Gastrocnemius medialis (tissue), 4 donors: ENCODE data around the gene KRT83. TPM values are rescaled to one million over a fixed set of nuclear protein-coding genes. Genes with fewer than 3 reads are reported as not detected.
A peak's percentile ranks its signal among the peaks of the same experiment; 100 is the strongest.

Experiments
- ATAC-seq, 2 donors: fragments of 150-250 bp; one replicate each; pipeline ENCODE4 v1.9.1; 2016
- DNase-seq, 2 donors: peaks; one replicate each; pipeline ENCODE4 v3.0.0-alpha.2; 2019
- H3K27ac ChIP-seq, 4 donors: fragments of 200-600 bp; sonication (generic); 1 replicate in 1 of 4; 2 replicates in 3 of 4; pipeline ENCODE4 v1.5.1; 2016 to 2018; ENCODE audit warnings: mild to moderate bottlenecking in 2 of 4, moderate library complexity in 1 of 4
- H3K27me3 ChIP-seq, 3 donors: fragments of 200-600 bp; sonication (generic) in 2 of 3; 1 replicate in 1 of 3; 2 replicates in 2 of 3; pipeline versions ENCODE4 v1.5.1 to v1.6.0; 2016 to 2019; ENCODE audit warnings: mild to moderate bottlenecking in 1 of 3, moderate library complexity in 1 of 3
- H3K36me3 ChIP-seq, 2 donors: fragments of 200-600 bp; sonication (generic) in 1 of 2; one replicate each; pipeline ENCODE4 v1.5.1; 2017 to 2018
- H3K4me1 ChIP-seq, 2 donors: fragments of 200-600 bp; sonication (generic) in 1 of 2; one replicate each; pipeline ENCODE4 v1.5.1; 2016 to 2017; ENCODE audit warnings: mild to moderate bottlenecking in 2 of 2
- H3K4me3 ChIP-seq, 4 donors: fragments of 200-600 bp; sonication (generic) in 3 of 4; 1 replicate in 1 of 4; 2 replicates in 3 of 4; pipeline ENCODE4 v1.5.1; 2016 to 2019; ENCODE audit warnings: mild to moderate bottlenecking in 2 of 4
- H3K9me3 ChIP-seq, 3 donors: fragments of 200-600 bp; sonication (generic) in 2 of 3; 1 replicate in 1 of 3; 2 replicates in 2 of 3; pipeline ENCODE4 v1.5.1; 2016 to 2019
- POLR2A ChIP-seq, 2 donors: fragments of 450-650 bp; IDR thresholded peaks; one replicate each; pipeline ENCODE4 v1.6.1; 2017; ENCODE audit warnings: antibody characterized with exemption in 2 of 2, mild to moderate bottlenecking in 2 of 2, moderate library complexity in 2 of 2
- in situ Hi-C, 4 donors: fragments of 200-750 bp; cut with MboI; loops; one replicate each; pipeline versions ENCODE4 v1.15.0 to v1.8.0; 2017; ENCODE audit warnings: low sequenced_read_pairs in 4 of 4
- intact Hi-C: fragments of 100-400 bp; cut with DNase I; formaldehyde crosslinking; loops from one replicate; pipeline ENCODE4 v1.15.1; 2023; ENCODE audit warnings: low total_unique reads
- total RNA-seq, 4 donors: library from RNA; depleted of rRNA; stranded (reverse); fragments of >200 nt; gene quantifications; one replicate each; pipeline versions ENCODE4 v1.1.0 to v1.2.3, GENCODE V29; 2016
- TF ChIP-seq, protein P1 (sequence below), 5 experiments: fragments of 450-650 bp in 3 of 5; fragments of 200-600 bp in 2 of 5; sonication (generic) in 2 of 5; IDR thresholded peaks in 4 of 5; conservative IDR thresholded peaks in 1 of 5; 1 replicate in 4 of 5; 2 replicates in 1 of 5; pipeline ENCODE4 v1.5.1; 2016 to 2019; ENCODE audit warnings: antibody characterized with exemption in 5 of 5, mild to moderate bottlenecking in 3 of 5, moderate library complexity in 3 of 5

The KRT83 gene
- total RNA-seq, 4 donors from 2014 or later = 0.13 TPM; not detected in 3

DNA sequence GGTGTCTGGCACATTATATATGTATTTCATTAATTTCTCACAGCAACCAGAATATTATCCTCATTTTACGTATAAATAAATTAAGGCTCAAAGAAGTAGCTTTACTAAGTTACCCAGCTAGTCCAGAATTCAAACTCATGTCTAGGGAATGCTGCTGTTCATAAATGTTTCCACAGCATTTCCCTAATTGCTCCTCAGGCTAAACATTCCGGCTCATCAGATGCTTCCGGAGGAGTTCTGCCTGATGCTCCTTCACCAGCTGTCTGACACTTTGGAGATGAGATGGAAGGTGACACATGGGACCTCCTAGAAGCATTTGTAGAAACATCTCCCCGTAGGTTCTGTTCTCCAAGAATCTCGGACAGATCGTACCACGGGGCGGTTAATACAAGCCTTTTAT is 34.0 kb upstream of the KRT83 start:
- H3K27me3 ChIP-seq = peaks cover 0 to 7% (median 6%) of the 10 kb centered on the region in 3 donors
- in situ Hi-C loops (no loop called here), intact Hi-C loops (no loop called here)

DNA sequence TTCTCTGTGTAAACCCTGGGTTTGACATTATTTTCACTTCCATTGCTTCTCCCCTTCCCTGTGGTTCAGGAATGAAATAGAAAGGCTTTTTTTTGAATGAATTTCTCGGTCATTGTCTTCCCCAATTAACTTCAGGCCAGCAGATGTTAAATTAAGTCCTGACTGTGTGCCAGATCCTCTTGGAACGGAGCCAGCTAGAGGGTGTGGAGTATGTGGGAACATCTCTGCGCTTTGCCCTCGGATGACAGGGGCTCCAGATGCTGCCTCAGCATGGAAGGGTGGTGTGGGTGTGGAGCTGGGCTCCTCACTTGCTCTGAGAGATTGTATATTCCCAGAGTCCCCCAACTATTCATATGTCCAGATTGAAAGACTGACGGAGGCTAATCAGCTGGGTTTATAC is 33.0 kb upstream of the KRT83 start:
- ATAC-seq = no peak

More for the DNA sequence above, 34.0 kb upstream of the KRT83 start:
- Histone ChIP-seq H3K27ac (no peak overlapping the region), H3K4me3 (no peak overlapping the region), H3K36me3 (no peaks in the 10 kb centered on the region), H3K9me3 (no peaks in the 10 kb centered on the region), H3K4me1 (no peaks in the 10 kb centered on the region)
- ATAC-seq (no peak), DNase-seq (no peak)
- TF ChIP-seq POLR2A (IDR thresholded peaks at IDR 0.05) = no peak
- TF ChIP-seq, protein P1, sequence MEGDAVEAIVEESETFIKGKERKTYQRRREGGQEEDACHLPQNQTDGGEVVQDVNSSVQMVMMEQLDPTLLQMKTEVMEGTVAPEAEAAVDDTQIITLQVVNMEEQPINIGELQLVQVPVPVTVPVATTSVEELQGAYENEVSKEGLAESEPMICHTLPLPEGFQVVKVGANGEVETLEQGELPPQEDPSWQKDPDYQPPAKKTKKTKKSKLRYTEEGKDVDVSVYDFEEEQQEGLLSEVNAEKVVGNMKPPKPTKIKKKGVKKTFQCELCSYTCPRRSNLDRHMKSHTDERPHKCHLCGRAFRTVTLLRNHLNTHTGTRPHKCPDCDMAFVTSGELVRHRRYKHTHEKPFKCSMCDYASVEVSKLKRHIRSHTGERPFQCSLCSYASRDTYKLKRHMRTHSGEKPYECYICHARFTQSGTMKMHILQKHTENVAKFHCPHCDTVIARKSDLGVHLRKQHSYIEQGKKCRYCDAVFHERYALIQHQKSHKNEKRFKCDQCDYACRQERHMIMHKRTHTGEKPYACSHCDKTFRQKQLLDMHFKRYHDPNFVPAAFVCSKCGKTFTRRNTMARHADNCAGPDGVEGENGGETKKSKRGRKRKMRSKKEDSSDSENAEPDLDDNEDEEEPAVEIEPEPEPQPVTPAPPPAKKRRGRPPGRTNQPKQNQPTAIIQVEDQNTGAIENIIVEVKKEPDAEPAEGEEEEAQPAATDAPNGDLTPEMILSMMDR (IDR thresholded peaks at IDR 0.05 in 4 of 5, conservative IDR thresholded peaks at IDR 0.05 in 1 of 5) = no peak

DNA sequence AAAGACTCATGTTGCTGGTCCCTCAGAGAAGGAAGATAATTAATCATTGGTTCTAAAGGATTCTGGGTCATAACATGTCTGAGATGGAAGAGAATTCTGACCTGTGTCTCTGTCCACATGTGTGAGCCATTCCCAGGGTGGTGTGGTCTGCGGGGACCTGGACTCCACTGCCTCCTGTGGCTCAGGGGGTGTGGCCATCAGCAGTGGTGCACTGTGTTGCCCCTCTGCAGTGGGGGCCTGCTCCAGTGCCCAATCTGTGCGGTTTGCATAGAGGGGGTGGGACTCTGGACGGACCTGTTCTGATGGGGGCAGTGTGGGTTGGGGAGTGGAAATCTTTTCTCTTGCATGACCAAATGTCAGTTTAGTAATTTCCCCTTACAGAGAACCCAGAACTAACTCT is 32.6 kb upstream of the KRT83 start:
- no peak overlapping the region for H3K27ac ChIP-seq
- H3K4me1 ChIP-seq = no peaks in the 10 kb centered on the region
- DNase-seq (peak in 1 of 2 donors; percentile 7), ATAC-seq (no peak)
- peaks cover 0 to 7% (median 6%) of the 10 kb centered on the region in 3 donors for H3K27me3 ChIP-seq
- no peak overlapping the region for H3K4me3 ChIP-seq
- intact Hi-C loops (no loop called here), in situ Hi-C loops (no loop called here)
- no peaks in the 10 kb centered on the region for H3K9me3 ChIP-seq
- TF ChIP-seq, protein P1 (IDR thresholded peaks at IDR 0.05 in 4 of 5, conservative IDR thresholded peaks at IDR 0.05 in 1 of 5) = no peak
- no peak for TF ChIP-seq POLR2A (IDR thresholded peaks at IDR 0.05)
- no peaks in the 10 kb centered on the region for H3K36me3 ChIP-seq

More for the DNA sequence above, 33.0 kb upstream of the KRT83 start:
- H3K27me3 ChIP-seq = peaks cover 0 to 7% (median 6%) of the 10 kb centered on the region in 3 donors
- H3K27ac ChIP-seq = no peak overlapping the region
- TF ChIP-seq, protein P1 (IDR thresholded peaks at IDR 0.05 in 4 of 5, conservative IDR thresholded peaks at IDR 0.05 in 1 of 5) = no peak
- no peak for TF ChIP-seq POLR2A (IDR thresholded peaks at IDR 0.05)
- no peaks in the 10 kb centered on the region for H3K4me1 ChIP-seq
- H3K9me3 ChIP-seq = no peaks in the 10 kb centered on the region
- no peak overlapping the region for H3K4me3 ChIP-seq
- in situ Hi-C loops (no loop called here), intact Hi-C loops (no loop called here)
- H3K36me3 ChIP-seq = no peaks in the 10 kb centered on the region
- peak in 1 of 2 donors; percentile 8 for DNase-seq

DNA sequence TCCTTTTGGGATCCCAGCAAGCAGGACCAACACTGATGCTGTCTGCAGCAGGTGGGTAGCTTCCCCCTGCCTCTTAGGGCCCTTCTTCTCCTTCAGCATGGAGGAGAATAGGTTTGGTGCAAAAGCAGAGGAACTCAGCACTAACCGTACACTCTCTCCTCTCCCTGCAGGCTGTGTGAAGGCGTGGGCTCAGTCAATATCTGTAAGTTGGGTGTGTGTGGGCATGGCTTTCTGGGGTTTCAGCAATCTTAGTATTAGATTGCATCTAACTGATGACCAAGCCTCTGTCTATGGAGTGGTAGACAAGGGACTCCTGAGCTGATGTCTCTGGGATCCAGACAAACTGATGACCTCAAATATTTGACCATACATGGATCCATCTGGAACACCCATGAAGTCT is 31.8 kb upstream of the KRT83 start:
- intact Hi-C loops = no loop called here
- Histone ChIP-seq H3K9me3 (no peaks in the 10 kb centered on the region), H3K4me3 (no peak overlapping the region), H3K27ac (no peak overlapping the region), H3K4me1 (no peaks in the 10 kb centered on the region), H3K27me3 (peaks cover 0 to 7% (median 6%) of the 10 kb centered on the region in 3 donors), H3K36me3 (no peaks in the 10 kb centered on the region)
- no peak for ATAC-seq
- DNase-seq = no peak
- in situ Hi-C loops = no loop called here
- TF ChIP-seq, protein P1 (IDR thresholded peaks at IDR 0.05 in 4 of 5, conservative IDR thresholded peaks at IDR 0.05 in 1 of 5) = no peak
- no peak for TF ChIP-seq POLR2A (IDR thresholded peaks at IDR 0.05)
